Measurements from ENCODE around the gene TUBE1. TPM values are rescaled to one million over a fixed set of nuclear protein-coding genes. Genes with fewer than 3 reads are reported as not detected.
A peak's percentile ranks its signal among the peaks of the same experiment; 100 is the strongest.

The TUBE1 gene
- total and polyA plus RNA-seq, 2 donors (not counting 1 experiment from before 2014, with no cell fraction given) = 10.8 to 48.6 TPM

DNA sequence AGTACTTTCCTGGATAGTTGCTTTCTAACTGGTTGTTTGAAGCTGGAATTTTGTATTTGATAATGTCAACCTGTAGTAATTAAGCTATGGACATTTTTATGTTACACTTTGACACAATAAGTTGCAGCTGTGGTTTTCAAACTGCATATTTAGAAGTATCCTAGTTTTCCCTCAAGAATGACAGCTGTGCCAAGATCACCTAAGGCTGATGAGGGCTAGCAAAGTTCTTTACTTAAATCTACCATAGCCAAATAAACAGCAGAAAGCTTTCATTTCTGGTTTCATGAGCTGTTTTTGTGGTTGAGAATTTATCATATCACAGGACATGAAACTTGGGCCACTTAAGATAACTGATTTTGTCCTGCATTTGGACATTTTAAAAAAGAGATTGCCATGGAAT, 30.8 kb upstream of the TUBE1 start:
- H3K9me3 ChIP-seq (ENCODE audit: control insufficient read depth, insufficient read depth, low read depth, low read length) = no peaks in the 10 kb centered on the region
- H3K27ac ChIP-seq (ENCODE audit: insufficient read depth, low read length) = no peak overlapping the region
- no peaks in the 10 kb centered on the region for H3K79me2 ChIP-seq (ENCODE audit: control insufficient read depth, insufficient read depth, low read length)
- no peak overlapping the region for H3K9ac ChIP-seq (ENCODE audit: insufficient read depth, low read length)
- H3K4me2 ChIP-seq (ENCODE audit: extremely low read depth, insufficient read depth, low read length) = no peak overlapping the region
- TF ChIP-seq EZH2 (IDR thresholded peaks at IDR 0.05; ENCODE audit: low read length, missing control alignments) (no peak), CTCF (conservative IDR thresholded peaks at IDR 0.05 in 1 of 2, IDR thresholded peaks at IDR 0.05 in 1 of 2; ENCODE audit: low read depth in 1 of 2, low read length in 2 of 2) (no peak)
- no peak overlapping the region for H3K4me3 ChIP-seq (replicated peaks in 1 of 4; ENCODE audit: control extremely low read depth in 1 of 4, insufficient read depth in 1 of 4, low read depth in 3 of 4, low read length in 4 of 4)
- peaks cover 22% of the 10 kb centered on the region for H3K36me3 ChIP-seq (ENCODE audit: control insufficient read depth, insufficient read depth, low read length)
- peak in 1 of 2 donors; percentile 7 for DNase-seq (ENCODE audit: low read depth in 2 of 2)
- H3K27me3 ChIP-seq (ENCODE audit: control insufficient read depth, insufficient read depth, low read length) = no peaks in the 10 kb centered on the region
- no peaks in the 10 kb centered on the region for H3K4me1 ChIP-seq (ENCODE audit: control insufficient read depth, extremely low read depth, insufficient read depth, low read length)
- H2AFZ ChIP-seq (ENCODE audit: low read length) = no peak overlapping the region
- H4K20me1 ChIP-seq (ENCODE audit: control insufficient read depth, extremely low read depth, insufficient read depth, low read length) = no peaks in the 10 kb centered on the region

DNA sequence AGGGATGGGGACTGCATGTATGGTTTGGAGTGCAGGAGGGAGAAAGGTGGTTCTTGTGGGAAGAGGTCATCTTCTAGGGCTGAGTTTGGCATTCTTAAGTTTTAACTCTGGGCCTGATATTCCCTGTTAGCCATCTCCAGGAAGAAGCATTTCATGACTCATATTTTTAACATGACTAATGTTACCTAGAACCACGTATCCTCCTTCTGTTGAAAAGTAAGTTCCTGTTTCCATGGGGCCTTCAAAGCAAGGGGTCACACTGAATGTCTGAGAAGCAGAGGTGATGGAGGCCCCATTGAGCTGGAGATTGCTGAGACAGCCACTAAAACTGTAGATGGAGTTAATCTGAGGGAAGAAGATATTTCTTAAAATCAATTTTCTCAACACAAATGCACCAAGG, 30.3 kb upstream of the TUBE1 start:
- DNase-seq (ENCODE audit: low read depth in 2 of 2) = peak in 1 of 2 donors; percentile 76
- Histone ChIP-seq H2AFZ (ENCODE audit: low read length) (no peak overlapping the region), H3K4me2 (ENCODE audit: extremely low read depth, insufficient read depth, low read length) (no peak overlapping the region), H4K20me1 (ENCODE audit: control insufficient read depth, extremely low read depth, insufficient read depth, low read length) (no peaks in the 10 kb centered on the region), H3K27ac (ENCODE audit: insufficient read depth, low read length) (no peak overlapping the region), H3K27me3 (ENCODE audit: control insufficient read depth, insufficient read depth, low read length) (no peaks in the 10 kb centered on the region), H3K9ac (ENCODE audit: insufficient read depth, low read length) (no peak overlapping the region), H3K4me1 (ENCODE audit: control insufficient read depth, extremely low read depth, insufficient read depth, low read length) (no peaks in the 10 kb centered on the region), H3K36me3 (ENCODE audit: control insufficient read depth, insufficient read depth, low read length) (peaks cover 22% of the 10 kb centered on the region), H3K4me3 (replicated peaks in 1 of 4; ENCODE audit: control extremely low read depth in 1 of 4, insufficient read depth in 1 of 4, low read depth in 3 of 4, low read length in 4 of 4) (no peak overlapping the region), H3K9me3 (ENCODE audit: control insufficient read depth, insufficient read depth, low read depth, low read length) (no peaks in the 10 kb centered on the region), H3K79me2 (ENCODE audit: control insufficient read depth, insufficient read depth, low read length) (no peaks in the 10 kb centered on the region)
- TF ChIP-seq EZH2 (IDR thresholded peaks at IDR 0.05; ENCODE audit: low read length, missing control alignments) (no peak), CTCF (conservative IDR thresholded peaks at IDR 0.05 in 1 of 2, IDR thresholded peaks at IDR 0.05 in 1 of 2; ENCODE audit: low read depth in 1 of 2, low read length in 2 of 2) (no peak)

DNA sequence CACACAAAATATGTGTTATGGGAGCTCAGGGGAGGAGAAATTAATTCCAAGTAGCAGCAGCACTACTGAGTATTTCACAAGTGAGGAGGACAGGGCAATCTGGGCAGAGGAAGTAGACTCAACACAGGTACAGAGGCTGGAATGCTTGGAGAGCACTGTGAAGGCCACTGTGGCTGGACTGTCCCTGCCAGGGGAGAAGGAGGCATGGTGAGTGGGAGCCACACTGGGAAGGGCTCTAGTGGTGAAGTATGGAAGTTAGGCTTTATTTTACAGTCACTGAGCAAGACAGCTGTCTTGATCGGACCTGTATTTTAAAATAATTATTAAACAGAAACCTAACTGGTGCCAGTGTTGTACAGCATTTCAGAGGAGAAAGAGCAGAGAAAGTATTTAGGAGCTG, 28.9 kb upstream of the TUBE1 start:
- Histone ChIP-seq H2AFZ (ENCODE audit: low read length) (no peak overlapping the region), H3K79me2 (ENCODE audit: control insufficient read depth, insufficient read depth, low read length) (no peaks in the 10 kb centered on the region), H3K9ac (ENCODE audit: insufficient read depth, low read length) (no peak overlapping the region), H3K27ac (ENCODE audit: insufficient read depth, low read length) (no peak overlapping the region), H3K4me1 (ENCODE audit: control insufficient read depth, extremely low read depth, insufficient read depth, low read length) (no peaks in the 10 kb centered on the region), H3K27me3 (ENCODE audit: control insufficient read depth, insufficient read depth, low read length) (no peaks in the 10 kb centered on the region), H3K9me3 (ENCODE audit: control insufficient read depth, insufficient read depth, low read depth, low read length) (no peaks in the 10 kb centered on the region), H3K36me3 (ENCODE audit: control insufficient read depth, insufficient read depth, low read length) (peaks cover 24% of the 10 kb centered on the region), H3K4me3 (replicated peaks in 1 of 4; ENCODE audit: control extremely low read depth in 1 of 4, insufficient read depth in 1 of 4, low read depth in 3 of 4, low read length in 4 of 4) (no peak overlapping the region), H3K4me2 (ENCODE audit: extremely low read depth, insufficient read depth, low read length) (no peak overlapping the region), H4K20me1 (ENCODE audit: control insufficient read depth, extremely low read depth, insufficient read depth, low read length) (no peaks in the 10 kb centered on the region)
- no peak for DNase-seq (ENCODE audit: low read depth in 2 of 2)
- TF ChIP-seq EZH2 (IDR thresholded peaks at IDR 0.05; ENCODE audit: low read length, missing control alignments) = no peak
- TF ChIP-seq CTCF (conservative IDR thresholded peaks at IDR 0.05 in 1 of 2, IDR thresholded peaks at IDR 0.05 in 1 of 2; ENCODE audit: low read depth in 1 of 2, low read length in 2 of 2) = no peak

Data from fibroblast of lung (primary cell).